K562 (cell line): ENCODE data around the gene CACNA2D4. TPM values are rescaled to one million over a fixed set of nuclear protein-coding genes. Genes with fewer than 3 reads are reported as not detected.

Source experiments
- ATAC-seq: fragments of 200-7000 bp; cut with Tn5 transposase; 3 replicates; pipeline ENCODE4 v1.9.1; 2020; ENCODE audit warnings: moderate library complexity
- BruUV-seq: library from RNA; stranded (reverse); fragments of 400-500 nt; replicated peaks from 2 replicates; lab custom pipeline; 2021; lab: Mats Ljungman, UMichigan
- CTCF ChIA-PET: fragments of 300-600 bp; formaldehyde crosslinking; extraction: SDS; loops from one replicate; lab custom pipeline; 2021; ENCODE audit warnings: low intra/inter-chr PET ratio; lab: Yijun Ruan, JAX
- POLR2A ChIA-PET: fragments of 300-600, 350-650 bp; sonication (Branson Sonifier 250); formaldehyde crosslinking; extraction: SDS; loops from one replicate; lab custom pipeline; 2021; ENCODE audit warnings: antibody characterized with exemption, inconsistent platforms; lab: Yijun Ruan, JAX
- DNase-seq, 4 experiments: peaks; one replicate each; pipeline versions ENCODE4 v3.0.0 to v3.0.0-alpha.2; 2011 to 2018; ENCODE audit warnings: low spot score in 3 of 4, mixed read lengths in 3 of 4; ENCODE audit errors: extremely low read depth in 1 of 4
- FAIRE-seq: peaks from 2 replicates; lab custom pipeline; 2011; peaks lifted over from hg19 to GRCh38; lab: Jason Lieb, UNC
- H2AFZ ChIP-seq: 2 replicates; pipeline ENCODE4 v1.6.0; 2011; ENCODE audit warnings: low read depth, low read length, control low read depth, inconsistent platforms
- H3K27ac ChIP-seq: fragments of 200-600 bp; 3 replicates; pipeline ENCODE4 v1.8.0; 2011; ENCODE audit warnings: low read depth, mild to moderate bottlenecking, control low read depth, inconsistent platforms, low read length, moderate library complexity, mixed read lengths; ENCODE audit errors: extremely low read depth
- H3K27me3 ChIP-seq, 2 experiments: fragments of 300-600 bp in 1 of 2; 2 replicates in 1 of 2; 3 replicates in 1 of 2; pipeline versions ENCODE4 v1.6.0 to v1.8.0; 2011; ENCODE audit warnings: inconsistent platforms in 2 of 2, low read length in 2 of 2, mild to moderate bottlenecking in 1 of 2, mixed read lengths in 1 of 2, moderate library complexity in 1 of 2; ENCODE audit not compliant: control insufficient read depth in 2 of 2, insufficient read depth in 2 of 2
- H3K36me3 ChIP-seq: fragments of 300-600 bp; 3 replicates; pipeline ENCODE4 v1.8.0; 2011; ENCODE audit warnings: mild to moderate bottlenecking, low read length, inconsistent platforms; ENCODE audit not compliant: control insufficient read depth, insufficient read depth
- H3K4me1 ChIP-seq, 2 experiments: fragments of 200-600 bp in 1 of 2; replicated peaks in 1 of 2; 2 replicates in 1 of 2; 3 replicates in 1 of 2; pipeline versions ENCODE4 v1.5.1 to v1.8.0; 2011; ENCODE audit warnings: inconsistent platforms in 2 of 2, low read length in 2 of 2, mild to moderate bottlenecking in 1 of 2, mixed read lengths in 1 of 2, moderate library complexity in 1 of 2; ENCODE audit not compliant: control insufficient read depth in 2 of 2, insufficient read depth in 2 of 2
- H3K4me2 ChIP-seq: 2 replicates; pipeline ENCODE4 v1.6.1; 2011; ENCODE audit warnings: low read length, control low read depth, inconsistent platforms, mixed read lengths; ENCODE audit not compliant: insufficient read depth
- H3K4me3 ChIP-seq: fragments of 200-600 bp; sonication (generic), shearing (Covaris generic); 2 replicates; pipeline ENCODE4 v1.5.1; 2016; ENCODE audit warnings: control low read depth, inconsistent platforms
- H3K79me2 ChIP-seq: fragments of 200-600 bp; 3 replicates; pipeline ENCODE4 v1.8.0; 2011; ENCODE audit warnings: low read length, inconsistent platforms; ENCODE audit not compliant: control insufficient read depth, insufficient read depth
- H3K9ac ChIP-seq, 2 experiments: 2 replicates each; pipeline versions ENCODE4 v1.6.0 to v1.6.1; 2011; ENCODE audit warnings: low read depth in 2 of 2, low read length in 2 of 2, control low read depth in 1 of 2, inconsistent platforms in 1 of 2, mild to moderate bottlenecking in 1 of 2, mixed read lengths in 1 of 2; ENCODE audit not compliant: insufficient read depth in 1 of 2
- H3K9me1 ChIP-seq: one replicate; pipeline ENCODE4 v1.6.0; 2011; ENCODE audit warnings: inconsistent platforms, mild to moderate bottlenecking, low read length, moderate library complexity; ENCODE audit not compliant: control insufficient read depth, insufficient read depth
- H3K9me3 ChIP-seq: replicated peaks from 2 replicates; pipeline ENCODE4 v1.5.1; 2011; ENCODE audit warnings: low read depth, low read length, inconsistent platforms; ENCODE audit not compliant: control insufficient read depth, insufficient read depth
- H4K20me1 ChIP-seq: replicated peaks from 2 replicates; pipeline ENCODE4 v1.6.1; 2011; ENCODE audit warnings: low read length, inconsistent platforms, mixed read lengths; ENCODE audit not compliant: control insufficient read depth, insufficient read depth
- CREB1 ChIP-seq, 2 experiments: sonication (generic) in 1 of 2; formaldehyde crosslinking in 1 of 2; IDR thresholded peaks; 2 replicates each; pipeline versions ENCODE4 v1.6.1 to v1.8.0; 2012 to 2022; ENCODE audit warnings: inconsistent platforms in 1 of 2, mild to moderate bottlenecking in 1 of 2, missing genetic modification reagents in 1 of 2, moderate library complexity in 1 of 2
- HES1 ChIP-seq: fragments of 450-650 bp; IDR thresholded peaks from 2 replicates; pipeline ENCODE4 v1.6.1; 2016; ENCODE audit warnings: low read depth, mild to moderate bottlenecking, moderate library complexity
- HNRNPL ChIP-seq: fragments of 200-400 bp; formaldehyde crosslinking; IDR thresholded peaks from 2 replicates; pipeline ENCODE4 v1.6.1; 2017; ENCODE audit warnings: low read depth, mild to moderate bottlenecking, low read length
- KHSRP ChIP-seq: fragments of 450-650 bp; IDR thresholded peaks from 2 replicates; pipeline ENCODE4 v1.6.1; 2017
- POLR2G ChIP-seq: fragments of 200-400 bp; formaldehyde crosslinking; IDR thresholded peaks from 2 replicates; pipeline ENCODE4 v1.6.1; 2017; ENCODE audit warnings: low read depth, mild to moderate bottlenecking, antibody characterized with exemption, low read length, moderate library complexity
- SNIP1 ChIP-seq: fragments of 450-650 bp; IDR thresholded peaks from 2 replicates; pipeline ENCODE4 v1.7.1; 2017; ENCODE audit warnings: low read depth, mild to moderate bottlenecking
- TEAD2 ChIP-seq: fragments of 450-650 bp; IDR thresholded peaks from 2 replicates; pipeline ENCODE4 v1.6.1; 2016; ENCODE audit warnings: missing genetic modification characterization, control low read depth, missing compliant biosample characterization
- XRCC4 ChIP-seq: IDR thresholded peaks from one replicate; pipeline ENCODE4 v1.6.1; 2011; ENCODE audit not compliant: insufficient read depth, insufficient read length; ENCODE audit errors: extremely low read depth
- ZBTB12 ChIP-seq: fragments of 250-450 bp; sonication (Bioruptor Pico); IDR thresholded peaks from 2 replicates; pipeline ENCODE4 v1.4.0; 2020
- ZBTB33 ChIP-seq: sonication (generic); formaldehyde crosslinking; IDR thresholded peaks from 2 replicates; pipeline ENCODE4 v1.8.1; 2023; ENCODE audit warnings: mild to moderate bottlenecking, missing genetic modification reagents
- ZNF217 ChIP-seq: sonication (generic); formaldehyde crosslinking; IDR thresholded peaks from 2 replicates; pipeline ENCODE4 v1.8.0; 2022; ENCODE audit warnings: mild to moderate bottlenecking, missing genetic modification reagents
- ZNF778 ChIP-seq: fragments of 450-650 bp; formaldehyde crosslinking; IDR thresholded peaks from 2 replicates; pipeline ENCODE4 v1.4.0; 2020; ENCODE audit warnings: mild to moderate bottlenecking, moderate library complexity
- WGBS: fragments of 100-300 bp; shearing (Covaris generic); methylation state at CpG from one replicate; pipeline ENCODE4 v1.1.6; 2016; ENCODE audit warnings: low coverage, mixed read lengths; ENCODE audit not compliant: insufficient coverage; ENCODE audit errors: missing lambda C conversion rate; 5-methylcytosine and 5-hydroxymethylcytosine counted together
- in situ Hi-C: fragments of 300-500 bp; cut with MboI; formaldehyde crosslinking; loops from 4 replicates; pipeline ENCODE4 v1.15.0; 2018; ENCODE audit warnings: inconsistent platforms, mixed read lengths
- intact Hi-C: fragments of 100-400 bp; cut with micrococcal nuclease; formaldehyde crosslinking; loops from 2 replicates; pipeline ENCODE4 v1.14.2; 2022
- polyA plus RNA-seq, 8 experiments: library from polyadenylated mRNA; depleted of rRNA in 4 of 8; stranded (reverse) in 5 of 8; unstranded in 3 of 8; fragments of >200 nt; fragmentation: Nextera tagmentation in 2 of 8; fragmentation: Illumina TruSeq in 1 of 8; extraction: Ambion mirVana in 2 of 8; extraction: Trizol in 1 of 8; gene quantifications; 2 replicates each; pipeline versions ENCODE4 v1.2.1 to v1.2.3, GENCODE V29; 2011 to 2014; ENCODE audit warnings: inconsistent platforms in 1 of 8, missing spikeins in 1 of 8
- total RNA-seq, 7 experiments: library from RNA; depleted of rRNA in 6 of 7; stranded (reverse); fragments of >200 nt in 6 of 7; fragmentation: Illumina TruSeq in 2 of 7; extraction: Trizol in 2 of 7; gene quantifications; 2 replicates each; pipeline versions ENCODE4 v1.2.1 to v1.2.3, GENCODE V29; 2011 to 2021; ENCODE audit warnings: low replicate concordance in 1 of 7

Gene CACNA2D4
- total and polyA plus RNA-seq, 9 of the 15 experiments (the other 6 are each of a cell fraction or from before 2014, with no cell fraction given): 0.04 to 0.69 (median 0.40) TPM; not detected in 3

GRCh38 chr12:1949771-1950470 is 31.5 kb upstream of the CACNA2D4 start (continued):
- TF ChIP-seq HNRNPL: no peak
- TF ChIP-seq SNIP1: no peak
- TF ChIP-seq ZNF217: no peak
- TF ChIP-seq ZBTB33: no peak
- no peak for TF ChIP-seq ZNF778 (CRISPR knock-in tag)
- no peak for TF ChIP-seq ZBTB12 (CRISPR knock-in tag)
- no peak for TF ChIP-seq CREB1 (IDR thresholded peaks at IDR 0.05)
- no peak for TF ChIP-seq CREB1 (CRISPR knock-in tag; IDR thresholded peaks at IDR 0.05)
- TF ChIP-seq, all 486 proteins: peak for 0

- no peak overlapping the region for H3K27ac ChIP-seq
- 72% methylated on average over 6 of the region's 11 CpGs for WGBS
- H3K4me3 ChIP-seq: no peak overlapping the region
- H3K36me3 ChIP-seq: no peaks in the 10 kb centered on the region
- no peak for TF ChIP-seq KHSRP
- no peak for TF ChIP-seq XRCC4
- no peak for TF ChIP-seq POLR2G
- TF ChIP-seq HES1: no peak
- no peak for TF ChIP-seq TEAD2
- H3K4me1 ChIP-seq: peaks cover 0 to 3% of the 10 kb centered on the region in 2 experiments; a peak in 2 of 5 replicates
- DNase-seq (no peak), ATAC-seq (no peak), FAIRE-seq (no peak)
- H3K9ac ChIP-seq: no peak overlapping the region; a peak in 1 of 4 replicates
- in situ Hi-C loops: no loop called here
- H3K9me1 ChIP-seq: no peaks in the 10 kb centered on the region
- no peaks in the 10 kb centered on the region for H3K9me3 ChIP-seq
- ChIA-PET POLR2A (no interaction called here), CTCF (no interaction called here)
- no peaks in the 10 kb centered on the region for H3K27me3 ChIP-seq
- H3K4me2 ChIP-seq: no peak overlapping the region
- intact Hi-C loops: no loop called here
- H2AFZ ChIP-seq: no peak overlapping the region
- H4K20me1 ChIP-seq: no peaks in the 10 kb centered on the region
- no peaks in the 10 kb centered on the region for H3K79me2 ChIP-seq
- no TSS peak for BruUV-seq
Observed at GRCh38 chr12:1948883-1949282, 30.4 kb upstream of the CACNA2D4 start.
